WERI-Rb-1 (cell line): ENCODE measurements around the gene UST.

Source experiments
- DNase-seq: peaks from one replicate; pipeline ENCODE4 v3.0.0-alpha.2; 2020
- H3K27ac ChIP-seq: fragments of 250-450 bp; sonication (Bioruptor Pico); 2 replicates; pipeline ENCODE4 v1.5.1; 2020; ENCODE audit warnings: mild to moderate bottlenecking, moderate library complexity
- H3K27me3 ChIP-seq: fragments of 250-450 bp; sonication (Bioruptor Pico); 2 replicates; pipeline ENCODE4 v1.5.1; 2021; ENCODE audit warnings: mild to moderate bottlenecking, low read depth, moderate library complexity; ENCODE audit not compliant: insufficient read depth, severe bottlenecking
- H3K36me3 ChIP-seq: fragments of 250-450 bp; sonication (Bioruptor Pico); 2 replicates; pipeline ENCODE4 v1.5.1; 2020; ENCODE audit warnings: mild to moderate bottlenecking, moderate library complexity
- H3K4me3 ChIP-seq: 2 replicates; pipeline ENCODE4 v1.5.1; 2011; ENCODE audit warnings: low read depth, mild to moderate bottlenecking, control low read depth, low read length
- H3K9me3 ChIP-seq: fragments of 250-450 bp; sonication (Bioruptor Pico); 2 replicates; pipeline ENCODE4 v1.5.1; 2021; ENCODE audit warnings: mild to moderate bottlenecking, moderate library complexity; ENCODE audit not compliant: severe bottlenecking
- TF ChIP-seq, protein P1 (sequence below): IDR thresholded peaks from 2 replicates; pipeline ENCODE4 v1.5.1; 2011; ENCODE audit warnings: low read depth, mild to moderate bottlenecking, control low read depth, inconsistent platforms, low read length

UST gene

DNA sequence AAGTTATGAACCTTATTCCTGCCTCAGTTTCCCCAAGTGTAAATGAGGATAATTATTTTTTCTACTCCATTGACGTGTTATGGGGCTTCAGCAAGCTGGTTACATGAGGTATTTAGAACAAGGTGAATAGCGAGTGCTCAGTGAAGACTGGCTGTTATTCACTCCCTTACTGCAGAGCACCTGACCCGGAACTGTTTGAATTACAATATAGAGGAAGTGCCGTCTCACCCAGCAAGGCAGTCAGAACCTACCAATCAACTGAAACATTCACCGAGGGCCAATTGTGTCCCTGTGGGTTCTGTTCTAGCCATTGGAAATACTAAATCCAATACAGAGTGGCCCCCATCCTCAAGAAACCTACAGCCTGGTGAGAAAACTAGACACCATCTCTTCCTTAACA is 216.9 kb downstream of the UST start:
- TF ChIP-seq, protein P1, sequence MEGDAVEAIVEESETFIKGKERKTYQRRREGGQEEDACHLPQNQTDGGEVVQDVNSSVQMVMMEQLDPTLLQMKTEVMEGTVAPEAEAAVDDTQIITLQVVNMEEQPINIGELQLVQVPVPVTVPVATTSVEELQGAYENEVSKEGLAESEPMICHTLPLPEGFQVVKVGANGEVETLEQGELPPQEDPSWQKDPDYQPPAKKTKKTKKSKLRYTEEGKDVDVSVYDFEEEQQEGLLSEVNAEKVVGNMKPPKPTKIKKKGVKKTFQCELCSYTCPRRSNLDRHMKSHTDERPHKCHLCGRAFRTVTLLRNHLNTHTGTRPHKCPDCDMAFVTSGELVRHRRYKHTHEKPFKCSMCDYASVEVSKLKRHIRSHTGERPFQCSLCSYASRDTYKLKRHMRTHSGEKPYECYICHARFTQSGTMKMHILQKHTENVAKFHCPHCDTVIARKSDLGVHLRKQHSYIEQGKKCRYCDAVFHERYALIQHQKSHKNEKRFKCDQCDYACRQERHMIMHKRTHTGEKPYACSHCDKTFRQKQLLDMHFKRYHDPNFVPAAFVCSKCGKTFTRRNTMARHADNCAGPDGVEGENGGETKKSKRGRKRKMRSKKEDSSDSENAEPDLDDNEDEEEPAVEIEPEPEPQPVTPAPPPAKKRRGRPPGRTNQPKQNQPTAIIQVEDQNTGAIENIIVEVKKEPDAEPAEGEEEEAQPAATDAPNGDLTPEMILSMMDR: no peak
- no peaks in the 10 kb centered on the region for H3K27me3 ChIP-seq
- DNase-seq: no peak
- H3K36me3 ChIP-seq: no peaks in the 10 kb centered on the region
- no peak overlapping the region for H3K27ac ChIP-seq
- no peaks in the 10 kb centered on the region for H3K9me3 ChIP-seq
- H3K4me3 ChIP-seq: no peak overlapping the region

DNA sequence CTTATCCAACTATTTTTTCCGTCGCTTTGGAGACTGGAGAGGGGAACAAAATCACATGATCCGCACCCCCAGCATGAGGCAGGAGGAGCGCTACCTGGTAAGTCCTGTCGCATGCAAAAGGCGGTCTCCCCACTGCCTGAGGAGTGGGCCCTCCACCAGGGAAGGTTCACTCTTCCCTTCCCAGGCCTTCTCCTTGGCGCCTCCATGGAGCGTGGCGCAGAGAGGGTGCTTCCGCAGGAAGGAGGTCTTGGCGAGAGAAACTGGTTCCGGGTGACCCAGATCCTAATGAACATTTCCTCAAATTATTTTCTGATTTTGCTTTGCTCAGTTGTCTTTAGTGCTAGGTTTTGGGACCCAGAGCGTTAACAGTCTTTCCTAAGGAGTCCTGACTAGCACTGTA is 217.6 kb downstream of the UST start:
- DNase-seq: no peak
- no peaks in the 10 kb centered on the region for H3K27me3 ChIP-seq
- no peak overlapping the region for H3K27ac ChIP-seq
- TF ChIP-seq, protein P1: no peak
- H3K4me3 ChIP-seq: no peak overlapping the region
- no peaks in the 10 kb centered on the region for H3K36me3 ChIP-seq
- H3K9me3 ChIP-seq: no peaks in the 10 kb centered on the region

GRCh38 chr6:148965287-148965686 is 218.5 kb downstream of the UST start:
- TF ChIP-seq, protein P1: no peak
- no peaks in the 10 kb centered on the region for H3K27me3 ChIP-seq
- DNase-seq: no peak
- no peaks in the 10 kb centered on the region for H3K9me3 ChIP-seq
- H3K27ac ChIP-seq: no peak overlapping the region
- no peak overlapping the region for H3K4me3 ChIP-seq
- no peaks in the 10 kb centered on the region for H3K36me3 ChIP-seq

GRCh38 chr6:148967011-148967520 is 220.2 kb downstream of the UST start:
- Histone ChIP-seq H3K36me3 (no peaks in the 10 kb centered on the region), H3K27ac (no peak overlapping the region), H3K27me3 (no peaks in the 10 kb centered on the region), H3K9me3 (no peaks in the 10 kb centered on the region), H3K4me3 (no peak overlapping the region)
- no peak for DNase-seq
- TF ChIP-seq, protein P1: no peak

DNA sequence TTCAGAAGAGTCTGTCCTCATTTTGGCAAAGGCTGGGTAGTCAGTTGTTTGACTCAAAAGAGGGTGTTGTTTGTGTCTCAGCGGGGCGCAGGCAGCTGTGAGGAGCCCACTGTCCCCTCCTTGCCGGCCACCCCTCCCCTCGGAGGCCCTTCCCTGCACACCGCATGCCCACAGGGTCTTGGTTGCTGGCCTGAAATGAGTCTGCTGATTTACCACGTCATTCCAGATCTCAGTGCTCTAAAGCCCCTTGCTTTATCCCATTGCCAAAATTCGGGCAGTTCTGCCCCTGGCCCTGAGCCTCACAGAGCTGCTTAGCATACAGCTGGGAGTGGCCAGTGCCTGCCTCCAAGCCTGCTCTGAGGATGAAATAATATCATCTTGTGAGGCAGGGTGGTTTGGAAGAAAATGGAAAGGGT is 220.7 kb downstream of the UST start:
- no peak overlapping the region for H3K4me3 ChIP-seq
- TF ChIP-seq, protein P1: no peak
- no peak for DNase-seq
- H3K27me3 ChIP-seq: no peaks in the 10 kb centered on the region
- H3K27ac ChIP-seq: no peak overlapping the region
- no peaks in the 10 kb centered on the region for H3K9me3 ChIP-seq
- no peaks in the 10 kb centered on the region for H3K36me3 ChIP-seq
